Measurements from ENCODE around the gene PARD3B. TPM values are rescaled to one million over a fixed set of nuclear protein-coding genes. Genes with fewer than 3 reads are reported as not detected.
A peak's percentile ranks its signal among the peaks of the same experiment; 100 is the strongest.

PARD3B gene
- total RNA-seq, 1 experiment from 2014 or later: 7.6 TPM

- POLR2A ChIA-PET (ENCODE audit: low non-redundant PET): no interaction called here
- Histone ChIP-seq H3K36me3 (ENCODE audit: insufficient read depth, low read length, poor library complexity, severe bottlenecking) (no peaks in the 10 kb centered on the region), H3K27ac (ENCODE audit: low read depth, low read length, poor library complexity, severe bottlenecking) (no peak overlapping the region), H3K9me3 (ENCODE audit: low read depth, low read length, poor library complexity, severe bottlenecking) (peaks cover 4% of the 10 kb centered on the region), H3K4me1 (ENCODE audit: insufficient read depth, low read length, poor library complexity, severe bottlenecking) (no peaks in the 10 kb centered on the region), H3K27me3 (replicated peaks; ENCODE audit: insufficient read depth, low read depth, low read length, poor library complexity) (no peaks in the 10 kb centered on the region), H3K4me3 (ENCODE audit: low read depth, low read length, poor library complexity, severe bottlenecking) (no peak overlapping the region)
- TF ChIP-seq EZH2 (IDR thresholded peaks at IDR 0.05; ENCODE audit: borderline replicate concordance, low read depth, low read length, poor library complexity, severe bottlenecking): no peak
- no peak for TF ChIP-seq CTCF (conservative IDR thresholded peaks at IDR 0.05; ENCODE audit: low read depth, low read length)
- no TSS peak for BruUV-seq (replicated peaks)
- DNase-seq (ENCODE audit: low spot score): no peak
- CTCF ChIA-PET: no interaction called here
- intact Hi-C loops (cut with micrococcal nuclease; ENCODE audit: unreplicated experiment): no loop called here
Observed at GRCh38 chr2:204615456-204615855, 70.2 kb downstream of the PARD3B start.

- TF ChIP-seq CTCF (conservative IDR thresholded peaks at IDR 0.05; ENCODE audit: low read depth, low read length) (peak; percentile 35), EZH2 (IDR thresholded peaks at IDR 0.05; ENCODE audit: borderline replicate concordance, low read depth, low read length, poor library complexity, severe bottlenecking) (no peak)
- ChIA-PET CTCF (no interaction called here), POLR2A (ENCODE audit: low non-redundant PET) (no interaction called here)
- H3K4me3 ChIP-seq (ENCODE audit: low read depth, low read length, poor library complexity, severe bottlenecking): no peak overlapping the region
- no peaks in the 10 kb centered on the region for H3K36me3 ChIP-seq (ENCODE audit: insufficient read depth, low read length, poor library complexity, severe bottlenecking)
- H3K4me1 ChIP-seq (ENCODE audit: insufficient read depth, low read length, poor library complexity, severe bottlenecking): no peaks in the 10 kb centered on the region
- DNase-seq (ENCODE audit: low spot score): peak; percentile 21
- H3K27me3 ChIP-seq (replicated peaks; ENCODE audit: insufficient read depth, low read depth, low read length, poor library complexity): no peaks in the 10 kb centered on the region
- no peaks in the 10 kb centered on the region for H3K9me3 ChIP-seq (ENCODE audit: low read depth, low read length, poor library complexity, severe bottlenecking)
- H3K27ac ChIP-seq (ENCODE audit: low read depth, low read length, poor library complexity, severe bottlenecking): no peak overlapping the region
- intact Hi-C loops (cut with micrococcal nuclease; ENCODE audit: unreplicated experiment): no loop called here
- BruUV-seq (replicated peaks): no TSS peak
Observed at GRCh38 chr2:204625135-204625534, 79.9 kb downstream of the PARD3B start.

- BruUV-seq (replicated peaks): no TSS peak
- TF ChIP-seq EZH2 (IDR thresholded peaks at IDR 0.05; ENCODE audit: borderline replicate concordance, low read depth, low read length, poor library complexity, severe bottlenecking) (no peak), CTCF (conservative IDR thresholded peaks at IDR 0.05; ENCODE audit: low read depth, low read length) (no peak)
- no peaks in the 10 kb centered on the region for H3K4me1 ChIP-seq (ENCODE audit: insufficient read depth, low read length, poor library complexity, severe bottlenecking)
- no peak overlapping the region for H3K27ac ChIP-seq (ENCODE audit: low read depth, low read length, poor library complexity, severe bottlenecking)
- intact Hi-C loops (cut with micrococcal nuclease; ENCODE audit: unreplicated experiment): no loop called here
- H3K27me3 ChIP-seq (replicated peaks; ENCODE audit: insufficient read depth, low read depth, low read length, poor library complexity): no peaks in the 10 kb centered on the region
- peak; percentile 37 for DNase-seq (ENCODE audit: low spot score)
- CTCF ChIA-PET: no interaction called here
- no peak overlapping the region for H3K4me3 ChIP-seq (ENCODE audit: low read depth, low read length, poor library complexity, severe bottlenecking)
- POLR2A ChIA-PET (ENCODE audit: low non-redundant PET): no interaction called here
- H3K9me3 ChIP-seq (ENCODE audit: low read depth, low read length, poor library complexity, severe bottlenecking): no peaks in the 10 kb centered on the region
- no peaks in the 10 kb centered on the region for H3K36me3 ChIP-seq (ENCODE audit: insufficient read depth, low read length, poor library complexity, severe bottlenecking)
Observed at GRCh38 chr2:204628926-204629712, 83.8 kb downstream of the PARD3B start.

Data from A673 (cell line).